K562 (cell line): ENCODE results near the gene AARSD1. TPM values are rescaled to one million over a fixed set of nuclear protein-coding genes. Genes with fewer than 3 reads are reported as not detected.

Source experiments
- ADNP ChIP-seq: fragments of 200-800 bp; sonication (Bioruptor generic); IDR thresholded peaks from 2 replicates; pipeline ENCODE4 v1.6.1; 2016; ENCODE audit warnings: missing genetic modification characterization, missing compliant biosample characterization
- CTCF ChIP-seq, 3 experiments: IDR thresholded peaks in 2 of 3; conservative IDR thresholded peaks in 1 of 3; 2 replicates each; pipeline ENCODE4 v1.5.1; 2011 to 2012; ENCODE audit warnings: low read length in 3 of 3, mild to moderate bottlenecking in 3 of 3, control low read depth in 2 of 3, improper control_type of control experiment in 1 of 3, inconsistent platforms in 1 of 3, low read depth in 1 of 3, mixed read lengths in 1 of 3, moderate library complexity in 1 of 3; ENCODE audit not compliant: insufficient read depth in 2 of 3
- CTCFL ChIP-seq: IDR thresholded peaks from 2 replicates; pipeline ENCODE4 v1.6.1; 2011; ENCODE audit warnings: borderline replicate concordance, low read depth, mild to moderate bottlenecking, moderate library complexity, low read length; ENCODE audit not compliant: insufficient read depth, poor library complexity, severe bottlenecking
- IRF2 ChIP-seq: sonication (generic); formaldehyde crosslinking; IDR thresholded peaks from 2 replicates; pipeline ENCODE4 v1.8.1; 2022; ENCODE audit warnings: mild to moderate bottlenecking, missing genetic modification reagents
- NKRF ChIP-seq: fragments of 450-650 bp; IDR thresholded peaks from 2 replicates; pipeline ENCODE4 v1.6.1; 2016; ENCODE audit warnings: borderline replicate concordance
- SOX6 ChIP-seq: fragments of 450-650 bp; IDR thresholded peaks from 2 replicates; pipeline ENCODE4 v1.6.1; 2014; ENCODE audit warnings: mild to moderate bottlenecking
- TFE3 ChIP-seq: fragments of 450-650 bp; formaldehyde crosslinking; IDR thresholded peaks from 2 replicates; pipeline ENCODE4 v1.4.0; 2020; ENCODE audit warnings: mild to moderate bottlenecking, mixed read lengths
- TOE1 ChIP-seq, 2 experiments: fragments of 450-650 bp in 1 of 2; sonication (generic) in 1 of 2; formaldehyde crosslinking in 1 of 2; IDR thresholded peaks; 2 replicates each; pipeline versions ENCODE4 v1.7.1 to v1.8.0; 2016 to 2022; ENCODE audit warnings: borderline replicate concordance in 2 of 2, mild to moderate bottlenecking in 2 of 2, antibody characterized with exemption in 1 of 2, inconsistent platforms in 1 of 2, low read depth in 1 of 2, missing genetic modification reagents in 1 of 2, moderate library complexity in 1 of 2
- ZBTB7A ChIP-seq: IDR thresholded peaks from 2 replicates; pipeline ENCODE4 v1.6.1; 2011; ENCODE audit warnings: low read depth, mild to moderate bottlenecking, low read length, moderate library complexity, borderline replicate concordance; ENCODE audit not compliant: control insufficient read depth
- ZNF263 ChIP-seq: sonication (generic); formaldehyde crosslinking; IDR thresholded peaks from 2 replicates; pipeline ENCODE4 v1.8.0; 2022; ENCODE audit warnings: mild to moderate bottlenecking, missing genetic modification reagents, borderline replicate concordance
- polyA plus RNA-seq, 8 experiments: library from polyadenylated mRNA; depleted of rRNA in 4 of 8; stranded (reverse) in 5 of 8; unstranded in 3 of 8; fragments of >200 nt; fragmentation: Nextera tagmentation in 2 of 8; fragmentation: Illumina TruSeq in 1 of 8; extraction: Ambion mirVana in 2 of 8; extraction: Trizol in 1 of 8; gene quantifications; 2 replicates each; pipeline versions ENCODE4 v1.2.1 to v1.2.3, GENCODE V29; 2011 to 2014; ENCODE audit warnings: inconsistent platforms in 1 of 8, missing spikeins in 1 of 8
- total RNA-seq, 7 experiments: library from RNA; depleted of rRNA in 6 of 7; stranded (reverse); fragments of >200 nt in 6 of 7; fragmentation: Illumina TruSeq in 2 of 7; extraction: Trizol in 2 of 7; gene quantifications; 2 replicates each; pipeline versions ENCODE4 v1.2.1 to v1.2.3, GENCODE V29; 2011 to 2021; ENCODE audit warnings: low replicate concordance in 1 of 7

AARSD1 gene
- total and polyA plus RNA-seq, 9 of the 15 experiments (the other 6 are each of a cell fraction or from before 2014, with no cell fraction given), result 51.7 to 98.5 (median 68.6) TPM

GRCh38 chr17:43006639-43007551 lies 42.6 kb upstream of the AARSD1 start, which contains the start of gene IFI35 (continued):
- TF ChIP-seq CTCFL (peak; percentile 20), NKRF (0 out of 2 replicates have a peak, but pooled peaks have one; percentile 14), TOE1 (IDR thresholded peaks at IDR 0.05; ENCODE audit: borderline replicate concordance) (0 out of 2 replicates have a peak, but pooled peaks have one; percentile 34), TOE1 (CRISPR knock-in tag; IDR thresholded peaks at IDR 0.05; ENCODE audit: borderline replicate concordance, low read depth) (no peak), CTCF (IDR thresholded peaks at IDR 0.05 in 2 of 3, conservative IDR thresholded peaks at IDR 0.05 in 1 of 3; ENCODE audit: insufficient read depth in 2 of 3, low read depth in 1 of 3, low read length in 3 of 3) (peak; percentile 75 to 82 (median 79)), ZNF263 (CRISPR knock-in tag) (0 out of 2 replicates have a peak, but pooled peaks have one; percentile 18), ZBTB7A (peak; percentile 66; the same call in 1 of the 2 replicates), ADNP (tag) (0 out of 2 replicates have a peak, but pooled peaks have one; percentile 48), IRF2 (peak; percentile 25; the same call in 1 of the 2 replicates), TFE3 (CRISPR knock-in tag) (no peak), SOX6 (0 out of 2 replicates have a peak, but pooled peaks have one; percentile 52)
